Fibroblast of peridontal ligament (primary cell): ENCODE results near the gene ADGRV1.

Experiments
- DNase-seq: peaks from one replicate; pipeline ENCODE4 v3.0.0-alpha.2; 2010; ENCODE audit errors: extremely low read depth

The ADGRV1 gene

DNA sequence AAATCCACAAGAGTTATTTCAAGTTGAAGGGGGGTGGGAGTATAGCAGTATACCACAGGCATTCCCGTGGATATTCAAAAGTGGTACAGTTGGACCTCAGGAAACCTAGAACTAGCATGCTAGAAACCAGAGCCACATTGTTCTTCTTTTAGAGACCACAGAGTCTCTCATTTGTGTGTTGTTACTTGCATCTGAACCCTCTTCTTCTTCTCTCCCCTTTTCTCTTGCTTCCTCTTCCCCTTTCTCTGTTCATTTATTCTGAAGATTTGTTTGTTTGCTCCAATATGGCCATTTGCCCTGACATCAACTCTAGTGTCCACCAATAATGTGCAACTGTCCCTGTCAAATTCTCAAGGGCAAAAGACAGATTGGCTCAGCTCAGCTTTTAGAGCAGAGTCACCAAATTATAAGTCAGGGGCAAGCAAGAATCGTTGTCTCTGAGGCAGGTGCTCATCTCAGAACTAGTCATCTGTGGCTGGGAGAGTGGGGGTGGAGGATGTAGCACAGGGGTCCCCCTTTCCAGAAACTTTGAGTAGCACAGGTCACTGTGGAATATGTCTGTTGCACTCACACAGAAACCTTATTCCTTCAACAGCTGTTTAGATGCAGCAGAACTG lies 503.5 kb downstream of the ADGRV1 start:
- DNase-seq: no peak

DNA sequence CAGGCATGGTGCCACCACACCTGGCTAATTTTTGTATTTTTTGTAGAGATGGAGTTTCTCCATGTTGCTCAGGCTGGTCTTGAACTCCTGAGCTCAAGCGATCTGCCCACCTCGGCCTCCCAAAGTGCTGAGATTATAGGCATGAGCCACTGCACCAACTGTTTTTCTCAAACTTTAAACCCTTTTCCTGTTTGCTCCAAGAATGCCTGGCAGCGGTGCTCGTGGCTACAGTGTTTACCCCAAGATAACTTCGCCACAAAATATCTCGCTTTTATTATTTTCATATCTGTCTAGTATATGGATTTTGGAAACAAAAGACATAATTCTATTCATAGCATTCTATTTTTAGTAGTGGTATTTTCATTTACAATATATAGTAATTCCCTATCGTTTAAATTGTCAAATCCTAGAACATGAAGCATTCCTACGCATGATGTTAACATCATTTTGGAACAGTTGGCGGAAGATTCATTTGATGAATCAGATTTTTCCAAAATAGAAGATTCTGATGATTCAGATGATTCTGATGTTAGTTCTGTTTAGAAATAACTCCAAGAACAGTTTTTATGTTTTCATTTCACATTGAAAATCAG lies 504.6 kb downstream of the ADGRV1 start:
- peak; percentile 88 for DNase-seq

DNA sequence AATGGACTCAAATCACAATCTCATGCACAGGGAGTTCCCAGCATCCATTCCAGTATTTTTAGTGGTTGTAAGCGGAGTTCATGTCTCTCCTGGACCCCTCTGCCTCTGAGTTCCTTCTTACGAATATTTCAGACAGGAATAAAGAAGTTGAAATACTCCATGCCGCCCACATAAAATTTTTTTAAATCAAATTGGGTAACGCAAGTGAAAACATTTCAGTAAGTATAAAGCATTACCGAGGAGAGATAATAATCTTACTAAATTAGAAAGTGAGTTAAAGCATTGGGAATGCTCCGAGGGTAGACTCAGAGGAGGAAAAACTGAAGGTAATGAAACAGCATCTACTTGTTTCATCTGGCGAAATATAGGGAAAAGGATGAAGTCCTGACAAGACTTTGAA lies 506.9 kb downstream of the ADGRV1 start:
- no peak for DNase-seq

DNA sequence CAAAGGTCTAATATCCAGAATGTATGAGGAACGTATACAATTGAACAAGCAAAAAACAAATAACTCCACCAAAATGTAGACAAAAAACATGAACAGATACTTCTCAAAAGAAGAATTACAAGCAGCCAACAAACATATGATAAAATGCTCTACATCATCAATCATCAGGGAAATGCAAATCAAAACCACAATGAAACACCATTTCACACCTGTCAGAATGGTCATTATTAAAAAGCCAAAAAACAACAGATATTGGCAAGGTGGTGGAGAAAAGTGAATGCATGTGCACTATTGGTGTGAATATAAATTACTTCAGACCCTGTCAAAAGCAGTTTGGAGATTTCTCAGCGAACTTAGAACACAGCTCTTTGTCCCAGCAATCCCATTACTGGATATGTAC lies 510.8 kb downstream of the ADGRV1 start:
- no peak for DNase-seq

DNA sequence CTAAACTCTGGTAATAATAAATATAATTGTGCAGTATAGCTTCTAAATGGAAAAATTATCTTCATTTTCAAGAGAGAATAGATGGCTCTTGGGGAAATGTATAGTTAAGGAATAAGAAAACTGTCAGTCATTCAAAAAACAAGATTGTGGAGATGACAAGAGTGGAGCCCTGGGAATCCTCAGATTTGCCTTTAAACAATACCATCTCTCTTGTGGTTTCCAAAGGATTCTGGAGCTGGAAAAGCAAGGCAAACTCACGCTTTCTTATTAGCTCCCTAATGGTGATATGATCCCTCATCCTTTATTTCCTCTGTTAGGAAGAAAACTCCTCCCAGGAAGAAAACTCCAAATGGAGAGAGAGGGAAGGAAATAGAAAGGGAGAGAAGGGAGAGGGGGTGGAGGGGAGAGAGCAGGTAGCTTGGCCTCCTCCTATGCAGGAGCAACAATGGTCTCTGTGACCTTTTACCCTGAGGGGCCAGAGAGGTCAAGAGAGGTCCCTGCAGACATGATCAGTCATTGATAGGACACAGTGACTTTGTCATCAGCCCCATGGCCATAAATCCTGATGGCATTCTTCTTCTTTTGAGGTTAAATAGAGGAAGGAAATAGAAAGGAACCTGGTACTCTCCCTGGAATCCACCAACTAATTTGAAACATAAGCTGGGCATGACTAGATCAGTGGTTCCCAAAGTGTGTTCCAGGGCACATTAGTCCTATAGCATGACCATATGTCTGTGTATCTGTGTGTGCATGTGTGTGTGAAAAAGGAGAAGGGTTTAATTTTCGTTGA lies 512.4 kb downstream of the ADGRV1 start:
- no peak for DNase-seq

DNA sequence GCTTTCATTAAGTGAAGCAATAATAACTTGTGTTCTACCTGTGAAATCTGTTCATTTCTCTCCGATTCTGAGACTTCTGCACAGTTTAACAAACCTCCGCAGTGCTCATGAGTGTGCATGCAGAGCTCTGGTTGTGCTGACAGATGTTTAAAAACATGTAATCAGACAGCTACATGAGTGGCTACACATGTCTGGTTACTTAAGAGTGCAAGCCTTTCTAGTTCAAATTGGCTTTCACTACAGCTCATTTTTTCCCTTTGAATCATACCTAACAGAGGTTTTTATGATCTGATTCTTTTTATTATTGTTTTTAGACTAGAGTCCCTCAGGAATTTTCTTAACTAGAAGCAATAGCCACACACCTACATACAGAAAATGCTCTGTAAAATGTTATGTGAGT lies 514.3 kb downstream of the ADGRV1 start:
- peak; percentile 81 for DNase-seq

DNA sequence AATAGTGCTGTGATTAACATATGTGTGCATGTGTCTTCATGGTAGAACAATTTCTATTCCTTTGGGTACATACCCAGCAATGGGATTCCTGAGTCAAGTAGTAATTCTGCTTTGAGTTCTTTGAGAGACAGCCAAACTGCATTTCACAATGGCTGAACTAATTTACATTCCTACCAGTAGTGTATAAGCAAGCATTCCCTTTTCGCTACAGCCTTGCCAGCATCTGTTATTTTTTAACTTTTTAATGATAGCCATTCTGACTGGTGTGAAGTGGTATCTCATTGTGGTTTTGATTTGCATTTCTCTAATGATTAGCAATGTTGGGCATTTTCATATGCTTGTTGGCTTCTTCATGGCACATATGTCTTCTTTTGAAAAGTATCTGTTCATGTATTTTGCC lies 516.0 kb downstream of the ADGRV1 start:
- DNase-seq: peak; percentile 99

DNA sequence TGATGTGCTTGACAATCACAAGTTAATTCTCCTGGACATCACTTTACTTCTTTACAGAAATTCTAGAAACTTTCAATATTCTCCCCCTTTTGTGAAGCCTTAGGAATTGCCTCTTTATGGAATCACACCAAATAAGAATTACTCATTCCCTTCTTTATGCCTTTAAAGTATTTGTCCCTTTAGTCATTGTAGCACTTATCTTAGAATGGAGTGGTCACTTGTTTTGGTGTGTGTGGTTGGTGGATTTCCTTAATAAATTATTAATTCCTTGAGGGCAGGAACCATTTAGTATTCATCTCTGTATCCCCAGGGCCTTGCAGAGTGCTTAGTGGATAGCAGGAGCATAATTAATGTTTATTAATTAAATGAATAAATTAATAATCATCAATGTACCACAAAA lies 517.5 kb downstream of the ADGRV1 start:
- no peak for DNase-seq

DNA sequence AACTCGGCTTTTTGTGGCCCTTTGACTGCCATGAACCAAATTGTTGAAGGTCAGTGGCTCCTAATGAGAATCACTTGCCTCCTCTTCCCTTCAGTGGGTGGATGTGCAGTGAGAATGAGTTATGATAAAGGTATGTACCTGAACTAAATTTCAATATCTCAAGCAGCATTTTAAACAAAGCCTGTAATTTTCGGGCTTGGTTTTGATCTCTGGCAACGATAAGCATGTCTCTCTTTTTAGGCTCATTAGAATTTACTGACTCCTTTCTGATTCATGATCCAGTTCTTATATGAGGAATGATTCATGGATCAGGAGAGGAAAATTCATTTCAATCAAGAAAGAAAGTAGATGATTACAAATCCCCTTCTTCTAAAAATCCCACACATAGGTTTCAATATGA lies 519.0 kb downstream of the ADGRV1 start:
- no peak for DNase-seq

DNA sequence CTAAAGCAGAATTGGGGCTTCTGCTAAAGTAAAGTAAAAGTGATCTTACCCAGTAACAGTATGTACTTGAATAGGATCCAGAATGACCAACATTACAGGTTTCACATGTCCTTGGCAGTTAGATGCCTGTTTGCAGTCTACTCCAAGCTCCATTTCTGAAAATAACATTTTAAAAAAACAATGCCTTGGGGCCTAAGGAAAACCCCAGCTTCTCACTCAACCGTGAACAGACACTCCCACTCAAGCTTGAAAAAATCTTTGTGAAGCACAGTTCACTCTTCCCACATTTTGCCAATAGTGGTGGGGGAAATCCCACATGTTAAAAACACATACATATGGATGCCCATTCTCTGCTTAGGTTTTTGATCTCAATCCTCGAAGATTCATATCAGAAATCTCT lies 520.4 kb downstream of the ADGRV1 start:
- DNase-seq: peak; percentile 83

DNA sequence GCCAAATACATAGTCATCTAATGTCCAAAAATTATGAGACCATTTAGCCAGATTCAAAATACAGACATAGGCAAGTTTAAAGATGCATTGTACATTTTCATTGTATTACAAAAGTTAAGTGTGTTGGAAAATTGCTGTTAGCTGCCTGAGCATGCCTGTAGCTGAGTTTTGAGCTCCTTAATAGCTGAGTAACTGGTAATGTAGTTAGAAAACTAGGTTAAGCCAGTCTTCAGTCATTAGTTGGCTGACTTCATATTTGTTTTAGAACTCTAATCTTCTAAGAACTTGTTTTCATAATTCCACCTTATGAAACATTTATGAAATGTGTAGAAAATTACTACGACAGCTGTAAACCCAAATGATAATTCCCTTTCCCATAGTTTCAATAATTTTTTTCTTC lies 531.2 kb downstream of the ADGRV1 start:
- DNase-seq: no peak

DNA sequence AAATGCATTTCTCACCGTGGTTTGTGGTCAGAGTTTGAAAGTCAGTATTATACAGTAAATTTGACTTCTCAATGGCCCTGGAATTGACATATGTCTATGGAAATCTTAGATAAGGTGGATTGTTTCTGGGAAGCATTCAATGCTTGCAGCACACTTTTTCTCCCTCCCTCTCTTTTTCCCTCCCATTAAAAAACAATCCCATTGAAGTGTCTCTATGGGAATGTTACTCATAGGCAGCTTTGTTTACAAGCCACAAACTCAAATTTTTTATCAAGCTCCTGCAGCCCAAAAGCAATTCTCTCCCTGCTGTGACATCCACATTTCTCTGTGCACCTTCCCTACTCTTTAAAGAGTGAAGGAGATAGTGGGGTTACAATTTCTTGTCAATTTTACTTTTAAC lies 532.4 kb downstream of the ADGRV1 start:
- DNase-seq: no peak

DNA sequence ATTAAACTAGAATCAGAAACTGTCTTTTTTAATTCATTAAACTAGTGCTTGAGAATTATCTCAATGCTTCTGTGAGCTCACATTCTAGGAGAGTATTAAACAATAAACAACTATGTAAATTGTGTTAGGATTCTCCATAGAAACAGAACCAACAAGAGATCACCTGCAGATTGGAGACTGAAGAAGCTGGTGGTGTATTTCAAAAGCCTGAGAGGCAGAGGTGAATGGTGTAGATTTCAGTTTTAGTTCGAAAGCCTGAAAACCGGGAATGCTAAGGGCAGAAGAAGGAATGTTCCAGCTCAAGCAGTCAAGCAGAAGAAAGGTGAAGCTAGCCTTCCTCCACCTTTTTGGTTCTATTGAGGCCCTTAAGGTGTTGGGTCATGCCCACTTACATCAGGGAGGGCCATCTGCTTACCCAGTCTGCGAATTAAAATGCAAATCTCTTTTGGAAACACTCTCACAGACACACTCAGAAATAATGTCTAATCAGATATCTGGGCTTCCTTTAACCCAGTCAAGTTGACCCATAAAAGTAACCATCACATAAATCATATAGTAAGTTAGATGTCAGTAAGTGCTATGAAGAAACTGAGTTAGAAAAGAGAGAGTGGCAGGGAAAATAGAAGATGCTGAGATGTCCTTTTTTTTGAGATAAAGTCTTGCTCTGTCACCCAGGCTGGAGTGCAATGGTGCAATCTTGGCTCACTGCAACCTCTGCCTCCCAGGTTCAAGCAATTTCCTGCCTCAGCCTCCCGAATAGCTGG lies 533.1 kb downstream of the ADGRV1 start:
- DNase-seq: no peak

DNA sequence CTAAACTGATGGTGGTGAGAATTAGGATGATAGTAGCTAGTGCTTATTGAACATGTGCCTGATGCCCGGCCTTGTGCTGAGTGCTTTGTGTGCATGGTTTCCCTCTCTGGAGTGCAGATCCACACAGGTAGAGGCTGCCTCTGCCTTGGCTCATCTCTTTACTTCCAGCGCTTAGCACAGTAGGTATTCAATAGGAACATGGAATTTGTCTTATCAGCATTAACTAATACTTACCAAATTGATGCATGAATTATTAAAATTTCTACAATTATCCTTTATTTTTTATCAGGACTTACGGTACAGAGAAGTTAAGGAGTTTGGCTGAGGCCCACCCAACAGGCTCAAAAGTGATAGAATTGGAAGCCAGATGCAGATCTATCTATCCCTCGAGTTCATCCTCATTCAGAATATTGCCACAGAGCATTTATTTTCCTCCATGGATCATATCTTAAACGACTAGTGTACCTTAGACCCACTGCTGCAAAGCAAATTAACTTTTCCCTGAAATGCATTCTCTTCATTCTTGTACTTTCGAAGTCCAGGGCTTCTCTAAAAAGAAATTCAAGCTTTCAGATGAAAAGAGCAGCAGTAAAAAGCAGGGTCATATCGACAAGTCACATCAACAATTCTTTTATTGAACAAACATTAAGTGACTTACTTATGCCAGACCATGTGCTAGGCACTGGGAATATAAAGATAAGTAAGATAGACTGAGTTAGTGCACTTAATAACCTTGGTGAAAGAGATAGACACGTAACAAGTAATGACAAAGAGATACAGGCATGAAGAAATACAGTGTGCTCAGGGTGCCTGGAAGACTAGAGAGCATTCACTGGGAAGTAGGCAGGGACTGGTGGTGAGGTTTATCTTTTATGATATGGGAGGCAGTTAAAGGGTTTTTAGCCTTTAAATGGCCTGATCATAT lies 534.5 kb downstream of the ADGRV1 start:
- no peak for DNase-seq

DNA sequence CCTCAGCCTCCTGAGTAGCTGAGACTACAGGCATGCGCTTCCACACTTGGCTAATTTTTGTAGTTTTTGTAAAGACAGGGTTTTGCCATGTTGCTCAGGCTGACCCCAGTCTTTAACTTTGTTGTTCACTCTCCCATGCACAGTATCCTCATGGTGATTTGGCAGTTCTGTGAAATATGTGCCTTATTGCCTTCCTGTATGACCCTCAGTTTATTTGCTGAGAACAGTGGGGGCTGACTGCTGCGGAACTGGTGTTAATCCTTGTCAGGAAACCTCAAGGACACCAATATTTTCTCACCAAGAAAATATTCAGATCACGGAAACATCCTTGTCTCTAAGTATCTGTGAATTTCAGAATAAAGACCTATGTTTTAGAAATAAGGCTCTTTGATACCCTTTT lies 536.7 kb downstream of the ADGRV1 start:
- DNase-seq: no peak

DNA sequence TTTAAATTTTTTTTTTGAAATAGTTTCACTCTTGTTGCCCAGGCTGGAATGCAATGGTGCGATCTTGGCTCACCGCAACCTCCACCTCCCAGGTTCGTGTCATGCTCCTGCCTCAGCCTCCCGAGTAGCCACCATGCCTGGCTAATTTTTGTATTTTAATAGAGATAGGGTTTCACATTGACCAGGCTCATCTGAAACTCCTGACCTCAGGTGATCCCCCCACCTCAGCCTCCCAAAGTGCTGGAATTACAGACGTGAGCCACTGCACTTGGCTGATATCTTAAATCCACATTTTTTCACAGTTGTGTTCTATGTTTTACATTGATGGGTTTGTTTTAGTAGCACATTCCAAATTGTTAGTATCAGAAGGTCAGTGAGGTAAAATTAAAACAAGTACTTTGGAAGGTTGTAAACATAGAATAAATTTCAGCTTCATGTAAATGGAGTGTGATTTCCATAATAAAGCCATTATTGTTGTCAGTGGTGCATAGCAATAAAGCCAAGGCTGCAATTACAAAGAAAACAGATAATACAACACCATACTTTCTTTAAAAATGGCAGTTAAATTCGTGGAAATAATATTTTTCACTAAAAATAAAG lies 537.3 kb downstream of the ADGRV1 start:
- no peak for DNase-seq

DNA sequence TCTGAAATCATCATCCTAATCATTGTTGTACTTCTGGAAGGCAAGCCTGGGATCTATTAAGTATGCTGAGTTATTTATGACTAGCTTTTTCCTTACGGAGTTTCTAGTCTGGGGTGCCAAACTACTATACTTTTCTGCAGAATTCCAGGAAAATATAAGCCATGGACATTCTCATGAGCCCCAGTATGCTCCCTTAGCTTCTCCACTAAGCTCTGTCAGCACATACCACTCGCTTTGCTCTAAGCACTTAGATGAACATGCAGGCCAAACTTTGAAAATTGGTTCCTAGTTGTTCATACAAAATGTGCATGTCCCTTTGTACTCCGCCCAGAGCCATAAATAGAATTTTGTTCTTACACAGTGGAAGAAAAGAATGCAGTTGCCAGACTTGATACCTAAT lies 539.9 kb downstream of the ADGRV1 start:
- DNase-seq: peak; percentile 44

DNA sequence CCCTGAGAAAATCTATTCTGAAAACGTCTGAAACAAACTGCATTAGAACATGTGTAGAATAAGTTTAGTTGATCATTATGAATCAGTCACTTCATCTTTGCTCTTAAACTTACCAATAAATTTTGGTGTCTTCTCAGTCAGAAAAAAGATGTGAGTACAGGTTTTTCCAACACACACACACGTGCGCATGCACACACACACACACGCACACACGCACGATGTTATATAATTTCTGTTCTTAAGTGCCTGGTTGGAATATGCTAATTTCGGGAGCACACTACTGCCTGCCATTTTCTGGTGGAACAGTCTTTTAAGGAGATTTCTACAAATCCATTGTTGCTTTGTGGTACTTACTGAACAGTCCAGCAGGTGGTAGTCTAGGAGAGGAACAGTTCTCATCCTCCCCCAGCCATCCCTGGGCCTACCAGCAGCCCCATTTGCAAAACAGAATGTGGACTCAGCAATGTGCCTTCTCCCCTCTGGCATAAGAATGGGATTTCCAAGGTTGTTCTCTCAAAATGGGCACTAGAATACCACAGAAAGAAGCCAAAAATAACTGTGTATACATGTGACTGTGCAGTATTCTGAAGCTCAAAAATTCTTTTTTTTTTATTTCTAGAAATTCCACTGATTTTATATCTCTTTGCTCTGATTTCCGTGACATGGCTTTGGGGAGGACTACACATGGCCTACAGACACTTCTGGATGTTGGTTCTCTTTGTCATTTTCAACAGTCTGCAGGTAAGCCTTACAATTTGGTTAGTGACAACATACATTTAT lies 543.2 kb downstream of the ADGRV1 start:
- peak; percentile 91 for DNase-seq

DNA sequence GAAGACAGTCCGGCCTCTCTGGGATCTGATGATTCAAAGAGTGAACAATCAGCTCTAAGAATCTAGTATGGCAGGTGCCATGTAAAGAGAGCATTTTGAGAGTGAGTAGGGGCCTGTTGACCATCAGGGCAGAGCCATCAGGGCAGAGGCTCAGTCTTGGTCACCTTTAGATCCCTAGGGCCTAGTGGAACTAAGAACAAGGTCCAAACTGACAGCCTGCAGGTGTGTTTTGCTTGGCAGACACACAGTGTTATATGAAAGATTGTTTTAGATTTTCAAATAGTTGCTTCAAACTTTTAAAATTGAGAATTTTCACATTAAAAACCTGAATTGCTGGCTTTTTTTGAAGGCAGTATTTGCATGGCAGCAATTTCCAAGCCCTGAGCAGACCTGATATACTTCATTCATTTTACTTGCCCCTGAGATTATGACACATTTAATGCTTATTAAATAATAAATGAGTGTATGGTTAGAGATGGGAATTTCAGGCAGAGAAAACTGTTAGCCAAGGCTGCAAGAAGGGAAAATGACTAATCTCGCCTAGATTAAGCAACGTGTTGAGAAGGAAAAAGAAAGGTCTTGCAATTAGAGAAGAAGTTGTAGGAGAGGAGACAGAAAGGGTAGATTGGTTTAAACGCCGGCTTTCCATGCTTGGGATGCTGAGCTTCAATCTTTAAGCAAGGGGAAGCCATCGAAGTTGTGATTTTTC lies 544.9 kb downstream of the ADGRV1 start:
- peak; percentile 42 for DNase-seq

DNA sequence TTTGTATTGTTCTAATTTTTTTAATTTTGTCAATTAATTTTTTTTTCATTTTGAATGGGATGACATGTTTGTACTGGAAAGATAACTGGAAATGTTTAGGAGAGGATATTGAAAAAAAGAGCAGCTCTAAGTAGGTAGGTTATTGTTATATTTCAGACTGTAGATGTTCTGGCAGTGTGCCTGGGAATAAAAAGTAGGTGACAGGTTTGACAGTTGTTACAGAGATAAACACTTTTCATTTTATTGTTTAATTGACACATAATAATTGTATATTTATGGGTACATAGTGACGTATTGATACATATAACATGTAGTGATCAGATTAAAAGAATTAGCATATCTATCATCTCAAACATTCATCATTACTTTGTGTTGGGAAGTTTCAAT lies 545.5 kb downstream of the ADGRV1 start:
- DNase-seq: no peak
